SK-N-SH (cell line): ENCODE data around the gene DIPK1C. TPM values are rescaled to one million over a fixed set of nuclear protein-coding genes. Genes with fewer than 3 reads are reported as not detected.

Experiments used
- CTCF ChIA-PET: fragments of 300-600, 350-600 bp; formaldehyde crosslinking; extraction: SDS; loops from one replicate; lab custom pipeline; 2021; lab: Yijun Ruan, JAX
- POLR2A ChIA-PET: fragments of 350-600 bp; sonication (Branson Sonifier 250); formaldehyde crosslinking; extraction: SDS; loops from one replicate; lab custom pipeline; 2020; ENCODE audit warnings: antibody characterized with exemption, inconsistent platforms; lab: Yijun Ruan, JAX
- DNase-seq: peaks from one replicate; pipeline ENCODE4 v3.0.0; 2012
- H2AFZ ChIP-seq: fragments of 200-600 bp; sonication (generic); 2 replicates; pipeline ENCODE4 v1.8.1; 2016; ENCODE audit warnings: antibody characterized with exemption, mild to moderate bottlenecking, low read depth
- H3F3A ChIP-seq: fragments of 200-600 bp; sonication (generic); replicated peaks from 2 replicates; pipeline ENCODE3; 2016; ENCODE audit warnings: antibody characterized with exemption, mild to moderate bottlenecking; ENCODE audit not compliant: insufficient read depth
- H3K27ac ChIP-seq, 2 experiments: fragments of 200-500 bp in 1 of 2; fragments of 200-600 bp in 1 of 2; sonication (Bioruptor generic) in 1 of 2; sonication (generic), shearing (Covaris generic) in 1 of 2; 2 replicates each; pipeline versions ENCODE4 v1.5.1 to v1.6.1; 2014 to 2016; ENCODE audit warnings: low read depth in 2 of 2, inconsistent platforms in 1 of 2, low read length in 1 of 2, mild to moderate bottlenecking in 1 of 2, mixed read lengths in 1 of 2
- H3K27me3 ChIP-seq: fragments of 200-600 bp; sonication (generic), shearing (Covaris generic); 2 replicates; pipeline ENCODE4 v1.6.1; 2016; ENCODE audit warnings: mixed run types; ENCODE audit not compliant: insufficient read depth
- H3K36me3 ChIP-seq, 2 experiments: fragments of 200-500 bp in 1 of 2; fragments of 200-600 bp in 1 of 2; sonication (Bioruptor generic) in 1 of 2; sonication (generic) in 1 of 2; replicated peaks in 1 of 2; 2 replicates each; pipeline versions ENCODE3 to v1.5.1; 2014 to 2016; ENCODE audit warnings: low read length in 1 of 2, mild to moderate bottlenecking in 1 of 2; ENCODE audit not compliant: insufficient read depth in 2 of 2, control insufficient read depth in 1 of 2
- H3K4me1 ChIP-seq, 2 experiments: fragments of 200-500 bp in 1 of 2; fragments of 200-600 bp in 1 of 2; sonication (Bioruptor generic) in 1 of 2; sonication (generic), shearing (Covaris generic) in 1 of 2; 2 replicates each; pipeline versions ENCODE4 v1.5.1 to v1.6.1; 2014 to 2016; ENCODE audit warnings: low read depth in 1 of 2, low read length in 1 of 2, mixed run types in 1 of 2; ENCODE audit not compliant: insufficient read depth in 2 of 2, control insufficient read depth in 1 of 2
- H3K4me2 ChIP-seq: fragments of 200-600 bp; sonication (generic), shearing (Covaris generic); 2 replicates; pipeline ENCODE4 v1.6.1; 2017; ENCODE audit warnings: mixed run types
- H3K4me3 ChIP-seq, 2 experiments: fragments of 200-500 bp in 1 of 2; fragments of 200-600 bp in 1 of 2; sonication (Bioruptor generic) in 1 of 2; sonication (generic), shearing (Covaris generic) in 1 of 2; 2 replicates each; pipeline versions ENCODE4 v1.5.1 to v1.8.1; 2014 to 2016; ENCODE audit warnings: low read depth in 2 of 2, inconsistent platforms in 1 of 2, low read length in 1 of 2, mild to moderate bottlenecking in 1 of 2, mixed read lengths in 1 of 2, moderate library complexity in 1 of 2
- H3K79me2 ChIP-seq: fragments of 200-600 bp; sonication (generic); 2 replicates; pipeline ENCODE4 v1.8.1; 2017; ENCODE audit warnings: mild to moderate bottlenecking; ENCODE audit not compliant: insufficient read depth
- H3K9ac ChIP-seq: fragments of 200-600 bp; sonication (generic); 2 replicates; pipeline ENCODE4 v1.6.1; 2017; ENCODE audit warnings: mixed run types
- H3K9me2 ChIP-seq: fragments of 200-600 bp; sonication (generic); 2 replicates; pipeline ENCODE4 v1.6.1; 2017; ENCODE audit warnings: mixed run types
- H3K9me3 ChIP-seq: fragments of 200-600 bp; sonication (generic); 2 replicates; pipeline ENCODE4 v1.6.1; 2017; ENCODE audit warnings: mixed run types, mild to moderate bottlenecking, moderate library complexity
- H4K20me1 ChIP-seq: fragments of 200-600 bp; sonication (generic); 2 replicates; pipeline ENCODE4 v1.6.1; 2017; ENCODE audit warnings: mild to moderate bottlenecking, mixed run types; ENCODE audit not compliant: insufficient read depth
- FOSL2 ChIP-seq: IDR thresholded peaks from 2 replicates; pipeline ENCODE4 v1.4.0; 2012; ENCODE audit warnings: low read depth, mild to moderate bottlenecking, moderate library complexity, borderline replicate concordance
- GATA2 ChIP-seq: sonication (generic); formaldehyde crosslinking; IDR thresholded peaks from 2 replicates; pipeline ENCODE4 v1.5.0; 2020; ENCODE audit warnings: mild to moderate bottlenecking, missing genetic modification reagents
- WGBS: methylation state at CpG from one replicate; pipeline ENCODE4 v1.1.6; 2017; ENCODE audit warnings: low lambda C conversion rate; 5-methylcytosine and 5-hydroxymethylcytosine counted together
- polyA plus RNA-seq, 3 experiments: library from polyadenylated mRNA; depleted of rRNA; stranded (reverse); fragments of >200 nt; gene quantifications; 2 replicates each; pipeline ENCODE4 v1.2.3, GENCODE V29; 2012

The DIPK1C gene
- polyA plus RNA-seq, 1 of the 3 experiments (the other 2 are of a cell fraction) = not detected

DNA sequence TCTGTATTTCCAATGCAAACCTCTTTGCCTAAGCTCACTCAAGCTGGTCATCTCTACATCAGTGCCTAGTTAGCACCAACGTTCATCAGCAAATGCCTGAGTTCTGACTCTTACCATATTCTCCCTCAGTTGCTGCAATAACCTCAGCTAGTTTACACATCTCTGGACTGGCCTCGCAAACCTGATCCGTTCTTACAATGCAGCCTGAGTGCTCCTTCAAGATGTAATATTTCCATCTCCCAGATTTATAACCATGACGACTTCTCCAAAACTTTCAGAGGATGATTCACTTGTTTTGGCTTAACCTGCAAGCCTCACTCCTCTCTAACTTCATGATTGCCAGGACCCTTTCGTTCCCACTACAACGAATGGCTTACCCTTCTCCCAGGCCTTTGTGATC, 69.7 kb downstream of the DIPK1C start:
- Histone ChIP-seq H3K4me2 (no peak overlapping the region), H3K27me3 (peaks cover 14% of the 10 kb centered on the region; the same call in 1 of the 2 replicates), H3K4me3 (no peak overlapping the region), H3K4me1 (no peaks in the 10 kb centered on the region), H3K36me3 (no peaks in the 10 kb centered on the region), H4K20me1 (no peaks in the 10 kb centered on the region), H3K27ac (no peak overlapping the region), H3K79me2 (no peaks in the 10 kb centered on the region), H3K9me3 (no peaks in the 10 kb centered on the region), H3K9ac (no peak overlapping the region), H2AFZ (no peak overlapping the region), H3F3A (no peaks in the 10 kb centered on the region), H3K9me2 (no peaks in the 10 kb centered on the region)
- POLR2A ChIA-PET = no interaction called here
- TF ChIP-seq GATA2 = no peak
- TF ChIP-seq FOSL2 = no peak
- DNase-seq = no peak
- CTCF ChIA-PET = interaction anchor here (1.3 kb wide), 1 partner anchor 9 kb away, joined by 4 read pairs; no protein-coding TSS in a partner anchor
- WGBS = 0% methylated on average over 6 of the region's 6 CpGs

Other genes with a start within 250 kb of the DIPK1C start
- gene CYB5A, start 165.3 kb downstream of the DIPK1C start, polyA plus RNA-seq (2012; rRNA removed) = 39.0 and 42.1 TPM in 2 replicates
- not detected in 2 replicates for gene C18orf63, start 141.5 kb downstream of the DIPK1C start, polyA plus RNA-seq (2012; rRNA removed)
- gene CNDP2, start 39.1 kb upstream of the DIPK1C start, polyA plus RNA-seq (2012; rRNA removed) = 78.5 and 84.9 TPM in 2 replicates
- not detected in 2 replicates for gene CNDP1, start 77.2 kb upstream of the DIPK1C start, polyA plus RNA-seq (2012; rRNA removed)
- 2.6 and 2.7 TPM in 2 replicates for gene ZNF407, start 140.6 kb upstream of the DIPK1C start, polyA plus RNA-seq (2012; rRNA removed)